HG03060 (cell line): ENCODE measurements around the gene ZNF619.
"Not testable (repeated sequence)": the region's sequence is repeated elsewhere in the genome, so short reads cannot be mapped to it uniquely, and the experiment has no call there.

Experiments used
- ATAC-seq: cut with Tn5 transposase; IDR thresholded peaks from one replicate; pipeline ENCODE4 v1.9.1; 2021; ENCODE audit warnings: low read depth, moderate number of reproducible peaks; ENCODE audit not compliant: unreplicated experiment

ZNF619 gene

GRCh38 chr3:40476478-40477470 lies at the start of gene ZNF619:
TSS of gene ZNF619 (plus strand) at chr3:40477122. CDS start at chr3:40477980, 858 bp downstream.
- ATAC-seq, result no peak

- no peak for ATAC-seq
Measured at GRCh38 chr3:40432793-40433192, 44.1 kb upstream of the ZNF619 start.

DNA sequence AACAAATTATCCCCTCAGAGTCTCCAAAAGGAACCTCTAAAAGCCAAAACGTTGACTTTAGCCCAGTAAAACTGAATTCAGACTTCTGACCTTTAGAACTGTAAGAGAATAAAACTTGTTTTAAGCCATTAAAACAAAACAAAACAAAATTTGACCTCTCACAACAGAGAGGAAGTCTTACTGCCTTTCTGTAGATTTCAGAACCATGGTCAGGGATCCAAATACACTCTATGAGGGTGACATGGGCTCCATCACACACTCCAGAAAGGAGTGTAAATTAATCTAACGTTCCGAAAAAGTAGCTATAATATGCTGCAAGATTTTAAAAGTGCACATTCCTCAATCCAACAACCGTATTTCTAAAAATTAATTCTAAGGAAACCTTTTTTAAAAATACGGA lies 39.0 kb upstream of the ZNF619 start:
- ATAC-seq, result no peak

DNA sequence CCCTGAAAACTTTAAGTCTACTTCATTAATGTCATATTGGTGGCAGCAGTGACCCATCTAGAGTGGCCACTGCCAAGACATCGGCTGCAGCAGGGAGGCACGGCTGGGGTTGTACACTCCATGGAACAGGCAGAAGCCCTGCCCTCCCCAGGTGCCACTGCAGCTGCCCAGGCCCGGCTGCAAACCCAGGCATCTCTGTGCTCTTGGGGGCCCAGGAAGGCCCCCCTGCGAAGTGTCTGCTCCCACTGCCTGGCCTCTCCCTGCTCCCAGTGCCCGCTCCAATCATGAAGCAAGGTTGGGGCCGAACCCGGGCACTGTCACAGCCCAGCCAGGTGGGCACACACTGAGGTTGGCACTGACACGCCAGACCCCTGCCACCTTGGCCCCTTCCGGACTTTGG lies 31.9 kb upstream of the ZNF619 start:
- no peak for ATAC-seq

- no peak for ATAC-seq
Measured at GRCh38 chr3:40445880-40446279, 31.0 kb upstream of the ZNF619 start.

GRCh38 chr3:40450438-40450837 lies 26.5 kb upstream of the ZNF619 start:
- ATAC-seq, result no peak

- no peak for ATAC-seq
Measured at GRCh38 chr3:40451551-40451950, 25.4 kb upstream of the ZNF619 start.

DNA sequence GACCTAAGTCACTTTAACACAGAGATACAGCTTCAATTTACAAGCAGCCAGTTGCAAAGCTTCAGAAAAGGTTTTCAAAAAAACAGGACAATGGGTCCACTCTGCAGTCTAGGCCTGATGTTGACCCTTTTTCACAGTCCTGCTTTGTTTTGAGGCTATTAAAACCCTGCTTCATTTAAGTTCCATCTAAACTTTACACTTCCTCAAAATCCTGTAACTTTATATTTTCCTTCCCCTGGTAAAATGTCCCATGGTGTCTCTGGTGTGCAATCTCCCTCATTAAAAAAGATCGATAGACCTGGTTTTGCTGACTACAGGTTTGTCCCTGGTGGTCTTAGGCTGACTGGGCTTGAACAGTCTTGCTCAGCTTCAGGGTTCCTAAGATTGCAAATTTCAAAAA lies 24.9 kb upstream of the ZNF619 start:
- no peak for ATAC-seq

GRCh38 chr3:40452562-40452875 lies 24.4 kb upstream of the ZNF619 start:
- no peak for ATAC-seq

GRCh38 chr3:40452876-40453730 lies 23.8 kb upstream of the ZNF619 start:
- ATAC-seq, result peak; percentile 85

GRCh38 chr3:40453933-40454332 lies 23.0 kb upstream of the ZNF619 start:
- no peak for ATAC-seq

DNA sequence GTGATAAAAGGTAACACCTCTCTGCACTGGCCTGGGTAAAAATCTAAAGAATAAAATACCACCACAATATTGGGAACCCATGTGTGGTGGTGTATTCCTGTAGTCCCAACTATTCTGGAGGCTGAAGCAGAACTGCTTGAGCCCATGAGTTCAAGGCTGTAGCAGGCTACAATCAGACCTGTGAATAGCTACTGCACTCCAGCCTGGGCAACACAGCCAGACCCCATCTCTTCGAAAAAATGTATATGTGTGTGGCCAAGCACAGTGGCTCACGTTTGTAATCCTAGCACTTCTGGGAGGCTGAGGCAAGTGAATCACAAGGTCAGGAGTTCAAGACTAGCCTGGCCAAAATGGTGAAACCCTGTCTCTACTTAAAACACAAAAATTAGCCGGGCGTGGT lies 21.6 kb upstream of the ZNF619 start:
- no peak for ATAC-seq

- no peak for ATAC-seq
Measured at GRCh38 chr3:40456279-40456939, 20.5 kb upstream of the ZNF619 start.

- ATAC-seq, result peak; percentile 40
Measured at GRCh38 chr3:40456940-40457823, 19.7 kb upstream of the ZNF619 start, which contains the start of gene RPL14. TSS of gene RPL14 (plus strand) at chr3:40457339. CDS start at chr3:40457472, 133 bp downstream.

GRCh38 chr3:40458473-40458872 lies 18.4 kb upstream of the ZNF619 start:
- ATAC-seq, result no peak

- ATAC-seq, result not testable (repeated sequence)
Measured at GRCh38 chr3:40460481-40460880, 16.4 kb upstream of the ZNF619 start.

DNA sequence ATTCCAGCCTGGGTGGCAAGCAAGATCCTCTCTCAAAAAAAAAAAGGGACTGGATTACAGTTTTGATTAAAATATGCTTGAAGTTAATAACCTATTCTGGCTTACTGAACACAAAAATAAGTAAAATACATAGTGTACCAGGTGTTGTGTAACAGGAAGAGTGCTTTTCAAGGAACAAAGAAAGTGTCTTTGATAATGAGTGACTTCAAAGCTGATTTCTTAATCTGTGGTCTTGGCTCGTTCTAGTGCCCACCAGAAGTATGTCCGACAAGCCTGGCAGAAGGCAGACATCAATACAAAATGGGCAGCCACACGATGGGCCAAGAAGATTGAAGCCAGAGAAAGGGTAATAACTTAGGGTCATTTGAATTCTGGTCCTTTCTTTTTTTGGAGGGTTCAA lies 15.8 kb upstream of the ZNF619 start:
- no peak for ATAC-seq

DNA sequence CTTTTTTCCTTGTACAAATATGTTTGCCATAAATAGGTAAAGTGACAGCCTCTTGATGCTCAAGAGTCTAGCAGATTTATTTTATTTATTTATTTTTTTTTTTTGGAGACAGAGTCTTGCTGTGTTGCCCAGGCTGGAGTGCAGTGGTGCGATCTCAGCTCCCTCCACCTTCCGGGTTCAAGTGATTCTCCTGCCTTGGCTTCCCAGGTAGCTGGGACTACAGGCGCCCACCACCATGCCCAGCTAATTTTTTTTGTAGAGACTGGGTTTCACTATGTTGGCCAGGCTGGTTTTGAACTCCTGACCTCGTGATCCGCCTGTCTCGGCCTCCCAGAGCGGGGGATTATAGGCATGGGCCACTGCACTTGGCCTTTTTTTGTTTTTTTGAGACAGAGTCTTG lies 14.1 kb upstream of the ZNF619 start:
- ATAC-seq, result not testable (repeated sequence)

GRCh38 chr3:40463579-40463978 lies 13.3 kb upstream of the ZNF619 start:
- ATAC-seq, result no peak
